ENCODE data around the gene PODXL2.

The PODXL2 gene

DNA sequence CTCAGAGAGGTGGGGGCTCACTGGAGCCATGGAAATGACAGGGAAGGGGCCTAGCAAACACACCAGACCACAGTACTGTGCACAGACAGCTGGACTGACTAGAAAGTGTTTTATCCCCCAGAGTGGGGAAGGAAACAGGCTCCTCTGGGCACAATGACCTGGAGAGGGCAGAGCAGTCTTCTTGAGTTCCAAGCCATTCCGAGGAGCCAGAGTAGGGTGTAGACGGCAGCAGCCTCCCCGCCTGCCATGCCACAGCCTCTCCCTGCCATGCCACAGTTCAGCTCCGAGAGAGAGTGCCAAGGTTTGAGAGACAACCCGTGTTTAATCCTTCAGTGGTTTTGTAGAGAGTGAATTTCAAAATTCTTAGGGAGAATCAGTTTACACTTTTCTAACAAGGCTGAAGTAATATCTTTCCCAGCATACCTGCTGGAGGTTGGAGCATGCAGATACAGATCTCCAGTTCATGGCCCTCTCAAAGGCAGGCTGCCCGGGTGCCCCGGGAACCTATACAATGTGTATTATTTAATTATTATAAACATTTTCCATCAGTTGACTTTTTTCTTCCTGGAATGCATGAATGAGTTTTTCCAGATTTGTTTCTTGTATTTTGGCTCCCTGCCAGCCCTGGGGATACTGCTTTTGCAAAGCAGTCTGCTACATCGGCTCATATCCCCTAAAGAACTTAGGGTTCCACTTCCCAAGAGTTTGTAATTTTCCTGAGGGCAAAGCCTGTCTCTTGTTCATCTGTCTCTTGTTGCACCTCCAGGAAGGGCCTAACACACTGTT is 3.2 kb downstream of the PODXL2 start:
- no peak for FAIRE-seq
- DNase-seq (ENCODE audit: insufficient read length, low spot score), result no peak
- TF ChIP-seq, protein P1, sequence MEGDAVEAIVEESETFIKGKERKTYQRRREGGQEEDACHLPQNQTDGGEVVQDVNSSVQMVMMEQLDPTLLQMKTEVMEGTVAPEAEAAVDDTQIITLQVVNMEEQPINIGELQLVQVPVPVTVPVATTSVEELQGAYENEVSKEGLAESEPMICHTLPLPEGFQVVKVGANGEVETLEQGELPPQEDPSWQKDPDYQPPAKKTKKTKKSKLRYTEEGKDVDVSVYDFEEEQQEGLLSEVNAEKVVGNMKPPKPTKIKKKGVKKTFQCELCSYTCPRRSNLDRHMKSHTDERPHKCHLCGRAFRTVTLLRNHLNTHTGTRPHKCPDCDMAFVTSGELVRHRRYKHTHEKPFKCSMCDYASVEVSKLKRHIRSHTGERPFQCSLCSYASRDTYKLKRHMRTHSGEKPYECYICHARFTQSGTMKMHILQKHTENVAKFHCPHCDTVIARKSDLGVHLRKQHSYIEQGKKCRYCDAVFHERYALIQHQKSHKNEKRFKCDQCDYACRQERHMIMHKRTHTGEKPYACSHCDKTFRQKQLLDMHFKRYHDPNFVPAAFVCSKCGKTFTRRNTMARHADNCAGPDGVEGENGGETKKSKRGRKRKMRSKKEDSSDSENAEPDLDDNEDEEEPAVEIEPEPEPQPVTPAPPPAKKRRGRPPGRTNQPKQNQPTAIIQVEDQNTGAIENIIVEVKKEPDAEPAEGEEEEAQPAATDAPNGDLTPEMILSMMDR (IDR thresholded peaks at IDR 0.05; ENCODE audit: insufficient read depth, missing control alignments), result no peak

DNA sequence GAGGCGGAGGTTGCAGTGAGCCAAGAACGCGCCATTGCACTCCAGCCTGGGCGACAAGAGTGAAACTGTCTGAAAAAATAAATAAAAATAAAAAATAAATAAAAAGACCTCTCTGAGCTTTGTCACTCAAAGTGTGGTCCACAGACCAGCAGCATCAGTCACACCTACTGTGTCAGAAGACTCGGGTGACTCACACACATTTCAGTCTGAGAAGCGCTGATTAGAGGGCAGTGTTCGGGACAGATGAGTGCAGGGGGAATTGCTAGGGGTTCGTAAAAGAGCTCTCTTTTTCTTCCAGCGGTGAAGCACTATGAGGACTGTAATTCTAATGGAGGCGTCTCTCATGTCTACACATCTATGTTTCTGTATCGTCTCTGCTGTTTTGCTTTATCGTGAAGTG is 5.7 kb downstream of the PODXL2 start:
- FAIRE-seq (no peak), DNase-seq (ENCODE audit: insufficient read length, low spot score) (no peak)
- TF ChIP-seq, protein P1 (IDR thresholded peaks at IDR 0.05; ENCODE audit: insufficient read depth, missing control alignments), result no peak

DNA sequence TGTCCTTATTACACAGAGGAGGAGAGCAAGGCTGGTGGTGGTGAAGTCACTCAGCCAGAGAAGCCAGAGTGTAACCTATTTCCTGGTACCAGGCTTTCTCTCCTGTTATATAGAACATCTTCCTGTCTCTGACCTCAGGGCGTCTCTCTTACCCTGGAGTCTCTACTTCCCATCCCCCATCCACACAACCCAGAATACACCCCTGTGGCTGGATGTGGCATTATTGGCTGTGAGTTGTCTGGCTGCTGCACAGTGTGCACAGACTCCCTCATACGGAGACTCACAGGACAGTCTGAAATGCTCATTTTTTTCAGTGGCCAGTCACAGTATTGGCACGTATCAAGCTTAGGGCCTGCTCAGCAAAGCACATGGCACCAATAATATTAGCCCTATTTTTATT is 8.6 kb downstream of the PODXL2 start:
- no peak for FAIRE-seq
- no peak for DNase-seq (ENCODE audit: insufficient read length, low spot score)
- TF ChIP-seq, protein P1 (IDR thresholded peaks at IDR 0.05; ENCODE audit: insufficient read depth, missing control alignments), result no peak

DNA sequence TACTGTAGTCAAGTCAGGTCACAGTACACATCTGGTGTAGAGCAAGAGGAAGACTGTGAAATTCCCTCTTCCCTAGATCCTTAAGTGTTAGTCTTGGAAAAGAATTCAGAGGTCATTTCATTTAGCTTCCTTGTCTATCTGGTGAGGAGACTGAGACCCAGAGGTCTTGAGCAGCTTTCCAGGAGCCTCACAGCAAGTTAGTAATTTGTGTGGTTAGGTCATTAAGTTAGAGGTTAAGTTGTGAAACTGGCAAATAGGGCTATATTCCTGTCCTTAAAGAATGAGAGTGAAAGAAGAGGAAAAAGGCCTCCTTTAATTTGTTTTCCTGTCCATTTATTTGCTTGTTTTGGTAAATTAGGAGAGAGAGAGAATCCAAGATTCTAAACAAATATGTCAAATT is 9.0 kb downstream of the PODXL2 start:
- DNase-seq (ENCODE audit: insufficient read length, low spot score) (no peak), FAIRE-seq (no peak)
- TF ChIP-seq, protein P1 (IDR thresholded peaks at IDR 0.05; ENCODE audit: insufficient read depth, missing control alignments), result no peak

DNA sequence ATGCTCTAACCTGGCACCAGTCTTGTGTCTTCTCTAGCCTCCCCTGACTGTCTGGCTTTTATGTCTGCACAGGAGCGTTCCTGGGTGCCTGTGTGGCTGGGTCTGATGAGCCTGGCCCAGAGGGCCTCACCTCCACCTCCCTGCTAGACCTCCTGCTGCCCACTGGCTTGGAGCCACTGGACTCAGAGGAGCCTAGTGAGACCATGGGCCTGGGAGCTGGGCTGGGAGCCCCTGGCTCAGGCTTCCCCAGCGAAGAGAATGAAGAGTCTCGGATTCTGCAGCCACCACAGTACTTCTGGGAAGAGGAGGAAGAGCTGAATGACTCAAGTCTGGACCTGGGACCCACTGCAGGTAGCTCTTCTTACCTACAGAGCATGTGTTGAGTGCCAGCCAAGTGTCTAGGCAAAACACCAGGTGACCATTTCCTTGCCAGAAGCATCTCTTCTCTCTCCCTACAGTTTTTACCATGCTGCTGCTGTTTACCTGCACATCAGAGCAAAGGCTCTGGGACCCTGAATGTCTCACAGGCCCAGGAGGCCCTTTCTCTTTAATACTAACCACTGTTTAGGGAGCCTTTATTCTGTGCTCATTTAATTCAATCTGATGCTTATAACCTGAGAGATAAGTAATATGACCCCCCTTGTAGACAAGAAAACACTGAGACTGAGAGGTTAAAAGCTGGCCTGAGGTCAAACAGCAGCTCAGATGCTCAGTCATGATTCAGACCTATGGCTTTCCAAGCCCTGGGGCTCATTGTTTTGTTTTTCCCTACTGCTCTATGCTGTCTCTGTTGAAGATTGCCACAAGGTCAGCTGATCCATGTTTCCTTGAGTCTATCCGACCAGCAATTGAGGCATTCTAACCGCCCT is 10.4 kb downstream of the PODXL2 start:
- DNase-seq (ENCODE audit: insufficient read length, low spot score), result no peak
- no peak for FAIRE-seq
- TF ChIP-seq, protein P1 (IDR thresholded peaks at IDR 0.05; ENCODE audit: insufficient read depth, missing control alignments), result no peak

DNA sequence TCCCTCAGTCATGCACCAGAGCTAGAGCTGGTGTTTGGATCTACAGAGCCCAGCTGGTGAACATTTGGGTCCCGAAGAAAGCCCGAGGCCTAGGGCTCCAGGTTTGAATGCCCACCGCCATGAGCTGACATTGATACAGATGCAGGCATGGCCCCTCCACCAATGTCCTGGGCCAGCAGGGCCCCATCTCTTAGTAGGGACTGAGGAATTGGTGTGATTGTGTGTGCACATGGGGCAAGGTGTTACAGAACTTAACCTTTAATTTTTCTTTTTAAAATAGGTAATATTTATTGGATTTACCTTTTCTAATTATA is 11.0 kb downstream of the PODXL2 start:
- DNase-seq (ENCODE audit: insufficient read length, low spot score) (no peak), FAIRE-seq (no peak)
- TF ChIP-seq, protein P1 (IDR thresholded peaks at IDR 0.05; ENCODE audit: insufficient read depth, missing control alignments), result no peak

Data from D721Med (cell line).